HG03354 (cell line): ENCODE measurements around the gene PACRGL.
"Not testable (repeated sequence)": the region's sequence is repeated elsewhere in the genome, so short reads cannot be mapped to it uniquely, and the experiment has no call there.

Experiments
- ATAC-seq: cut with Tn5 transposase; IDR thresholded peaks from one replicate; pipeline ENCODE4 v1.9.1; 2021; ENCODE audit warnings: mild to moderate bottlenecking; ENCODE audit not compliant: unreplicated experiment, poor library complexity, severe bottlenecking

PACRGL gene

GRCh38 chr4:20711335-20711734 lies 11.1 kb downstream of the PACRGL start:
- no peak for ATAC-seq

- no peak for ATAC-seq
These were observed 22.8 kb downstream of the PACRGL start for GRCh38 chr4:20723019-20723418.

DNA sequence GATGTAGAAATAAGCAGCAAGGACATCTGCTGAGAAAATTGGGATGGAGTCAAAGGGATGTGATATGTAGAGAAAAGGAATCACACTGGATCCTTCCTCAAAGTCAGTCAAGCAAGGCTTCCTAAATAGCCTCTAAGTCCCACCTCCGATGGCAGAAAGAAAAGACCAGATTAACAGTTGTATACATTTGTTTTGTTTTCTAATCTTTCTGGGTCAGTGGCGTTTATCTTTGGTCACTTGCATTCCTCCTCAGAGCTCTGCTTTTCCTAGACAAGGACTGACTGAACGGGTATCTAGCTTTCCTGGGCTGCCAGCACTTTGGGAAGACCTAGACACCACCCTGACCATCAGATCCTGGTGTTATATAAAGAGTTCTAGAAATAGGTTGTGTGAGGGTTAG lies 23.2 kb downstream of the PACRGL start:
- no peak for ATAC-seq

DNA sequence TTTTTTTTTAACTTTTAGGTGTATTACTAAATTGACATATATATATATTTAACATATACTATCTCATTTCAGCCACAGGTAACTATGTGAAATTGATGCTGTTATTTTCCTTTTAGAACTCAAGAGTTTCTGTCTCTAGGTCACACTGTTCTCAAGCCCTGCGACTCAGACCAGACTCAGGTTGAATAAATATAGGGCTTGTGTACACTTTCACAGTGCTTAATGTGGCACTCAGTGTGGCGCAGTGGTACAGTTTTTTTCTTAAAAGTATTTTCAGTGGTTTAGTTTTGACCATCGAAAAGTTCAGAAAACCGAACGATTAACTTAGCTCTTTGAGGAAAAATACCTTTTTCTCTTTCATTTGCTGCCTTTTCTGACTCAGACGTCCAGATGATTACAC lies 24.7 kb downstream of the PACRGL start:
- peak; percentile 93 for ATAC-seq

DNA sequence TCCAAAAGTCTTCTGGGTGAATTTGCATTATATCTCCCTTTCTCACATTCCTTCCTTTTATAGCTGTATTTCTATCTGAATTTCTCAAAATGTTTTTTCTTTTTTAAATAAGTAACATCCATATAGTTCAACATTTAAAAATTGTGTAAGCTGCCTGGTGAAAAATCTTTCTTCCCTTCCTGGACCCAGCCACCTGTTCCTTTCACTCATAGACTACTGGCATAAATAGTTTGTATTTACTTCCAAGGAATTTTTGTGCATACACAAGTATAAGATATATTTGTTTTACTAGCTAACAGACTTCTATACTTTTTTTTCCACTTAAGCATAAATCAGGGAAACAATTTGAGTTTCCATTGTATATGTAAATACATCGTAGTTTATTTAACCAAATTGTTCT lies 35.7 kb downstream of the PACRGL start:
- ATAC-seq: no peak

- not testable (repeated sequence) for ATAC-seq
These were observed 45.7 kb downstream of the PACRGL start for GRCh38 chr4:20746000-20746399.

GRCh38 chr4:20752641-20753040 lies 52.4 kb downstream of the PACRGL start:
- no peak for ATAC-seq

GRCh38 chr4:20754036-20754435 lies 53.8 kb downstream of the PACRGL start:
- ATAC-seq: no peak

GRCh38 chr4:20760053-20760452 lies 59.8 kb downstream of the PACRGL start:
- peak; percentile 46 for ATAC-seq

- ATAC-seq: no peak
These were observed 61.1 kb downstream of the PACRGL start for GRCh38 chr4:20761382-20761781.

DNA sequence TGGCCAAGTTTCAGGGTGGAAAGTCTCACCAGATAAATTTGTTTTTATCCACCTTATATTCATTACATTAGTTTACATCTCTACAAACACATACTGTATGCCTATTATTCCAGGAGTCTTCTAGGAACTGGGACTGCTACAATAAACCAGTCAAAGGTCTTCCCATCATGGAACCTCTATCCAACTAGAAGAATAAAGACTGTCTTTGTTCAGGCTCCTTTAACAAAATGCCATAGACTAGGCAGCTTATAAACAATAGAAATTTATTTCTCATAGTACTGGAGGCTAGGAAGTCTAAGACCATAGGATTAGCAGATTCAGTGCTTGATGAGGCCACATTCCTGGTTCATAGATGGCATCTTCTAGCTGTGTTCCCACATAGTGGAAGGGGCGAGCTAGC lies 61.6 kb downstream of the PACRGL start:
- no peak for ATAC-seq

DNA sequence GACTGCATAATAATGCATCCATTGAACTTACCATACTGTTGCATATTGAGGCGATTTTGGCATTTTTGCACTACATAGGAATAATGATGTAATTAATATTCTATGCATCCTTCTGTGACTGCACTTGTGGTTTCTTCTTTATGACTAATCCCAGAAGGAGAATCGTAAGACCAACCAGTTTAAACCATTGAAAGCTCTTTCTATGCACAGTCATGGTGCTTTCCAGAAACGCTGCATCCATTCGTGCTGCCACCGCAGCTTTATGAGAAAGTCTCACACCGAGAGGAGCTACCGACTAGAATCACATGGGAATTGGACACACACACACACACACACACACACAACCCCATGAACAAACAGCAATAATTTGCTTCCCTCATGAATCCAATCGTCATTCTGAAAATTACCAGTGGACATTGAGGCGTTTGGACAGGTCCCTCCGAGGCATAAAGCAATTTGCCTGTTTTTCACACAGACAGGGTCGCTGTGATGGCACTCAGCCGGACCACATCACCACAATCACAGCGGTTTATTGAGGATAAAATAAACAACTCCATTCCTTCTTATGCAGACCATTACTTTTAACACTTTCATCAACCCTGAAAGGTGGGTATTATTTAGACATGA lies 64.2 kb downstream of the PACRGL start:
- no peak for ATAC-seq

- ATAC-seq: peak; percentile 87
These were observed 73.1 kb downstream of the PACRGL start for GRCh38 chr4:20773144-20773997.

GRCh38 chr4:20778896-20779295 lies 78.6 kb downstream of the PACRGL start:
- no peak for ATAC-seq

DNA sequence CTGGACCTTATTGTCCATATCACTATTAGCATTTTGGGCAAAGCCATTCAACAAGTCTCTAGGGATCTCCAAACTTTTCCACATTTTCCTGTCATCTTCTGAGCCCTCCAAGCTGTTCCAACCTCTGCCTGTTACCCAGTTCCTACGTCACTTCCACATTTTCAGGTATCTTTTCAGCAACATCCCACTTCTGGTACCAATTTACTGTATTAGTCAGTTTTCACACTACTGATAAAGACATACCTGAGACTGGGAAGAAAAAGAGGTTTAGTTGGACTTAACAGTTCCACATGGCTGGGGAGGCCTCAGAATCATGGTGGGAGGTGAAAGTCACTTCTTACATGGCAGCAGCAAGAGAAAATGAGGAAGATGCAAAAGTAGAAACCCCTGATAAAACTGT lies 82.9 kb downstream of the PACRGL start:
- ATAC-seq: not testable (repeated sequence)

- no peak for ATAC-seq
These were observed 87.8 kb downstream of the PACRGL start for GRCh38 chr4:20787940-20788665.
